Osteoblast (primary cell): ENCODE results near the gene MBD6. TPM values are rescaled to one million over a fixed set of nuclear protein-coding genes. Genes with fewer than 3 reads are reported as not detected.
"Not testable (repeated sequence)": the region's sequence is repeated elsewhere in the genome, so short reads cannot be mapped to it uniquely, and the experiment has no call there.

Source experiments
- DNase-seq: peaks from one replicate; pipeline ENCODE4 v3.0.0; 2011; ENCODE audit warnings: low spot score, mixed read lengths; ENCODE audit not compliant: insufficient read length; ENCODE audit errors: missing footprints
- H2AFZ ChIP-seq: 2 replicates; pipeline ENCODE4 v1.6.0; 2011; ENCODE audit warnings: mild to moderate bottlenecking, low read length
- H3K27ac ChIP-seq: 2 replicates; pipeline ENCODE4 v1.5.1; 2011; ENCODE audit warnings: mild to moderate bottlenecking, low read depth, low read length, moderate library complexity
- H3K27me3 ChIP-seq: 2 replicates; pipeline ENCODE4 v1.6.0; 2012; ENCODE audit warnings: mild to moderate bottlenecking, control low read depth, inconsistent platforms, low read length, moderate library complexity; ENCODE audit not compliant: insufficient read depth
- H3K36me3 ChIP-seq: 2 replicates; pipeline ENCODE4 v1.5.1; 2011; ENCODE audit warnings: mild to moderate bottlenecking, low read length, control low read depth, moderate library complexity; ENCODE audit not compliant: insufficient read depth
- H3K4me1 ChIP-seq: 2 replicates; pipeline ENCODE4 v1.5.1; 2011; ENCODE audit warnings: mild to moderate bottlenecking, low read length, control low read depth, moderate library complexity; ENCODE audit not compliant: insufficient read depth
- H3K4me2 ChIP-seq: 2 replicates; pipeline ENCODE4 v1.6.0; 2011; ENCODE audit warnings: mild to moderate bottlenecking, low read length; ENCODE audit not compliant: insufficient read depth
- H3K4me3 ChIP-seq: fragments of 200-600 bp; sonication (generic); 3 replicates; pipeline ENCODE4 v1.5.1; 2012; ENCODE audit warnings: mild to moderate bottlenecking, low read length, inconsistent platforms; ENCODE audit not compliant: insufficient read depth
- H3K79me2 ChIP-seq: 2 replicates; pipeline ENCODE4 v1.6.0; 2012; ENCODE audit warnings: mild to moderate bottlenecking, low read length, control low read depth, inconsistent platforms; ENCODE audit not compliant: insufficient read depth
- H3K9me3 ChIP-seq: 2 replicates; pipeline ENCODE4 v1.5.1; 2011; ENCODE audit warnings: low read depth, low read length, control low read depth
- H4K20me1 ChIP-seq: 2 replicates; pipeline ENCODE4 v1.6.0; 2012; ENCODE audit warnings: mild to moderate bottlenecking, low read length, control low read depth; ENCODE audit not compliant: insufficient read depth
- CTCF ChIP-seq: IDR thresholded peaks from 2 replicates; pipeline ENCODE4 v1.5.1; 2011; ENCODE audit warnings: mild to moderate bottlenecking, low read depth, low read length, moderate library complexity; ENCODE audit errors: extremely low read depth
- total RNA-seq: library from RNA; depleted of rRNA; stranded (reverse); fragments of >200 nt; gene quantifications from 2 replicates; pipeline ENCODE4 v1.2.3, GENCODE V29; 2012

The MBD6 gene
- total RNA-seq, 1 donor: 5.8 TPM

- H3K36me3 ChIP-seq: peaks cover 34% of the 10 kb centered on the region
- no peak for TF ChIP-seq CTCF
- H3K4me2 ChIP-seq: peak overlapping the region; percentile 87
- peak overlapping the region; percentile 94 for H3K4me3 ChIP-seq
- H2AFZ ChIP-seq: no peak overlapping the region
- no peak for DNase-seq
- peaks cover 42% of the 10 kb centered on the region for H3K79me2 ChIP-seq
- peaks cover 9% of the 10 kb centered on the region for H3K4me1 ChIP-seq
- peak overlapping the region; percentile 1 for H3K27ac ChIP-seq
- no peaks in the 10 kb centered on the region for H3K27me3 ChIP-seq
- H3K9me3 ChIP-seq: no peaks in the 10 kb centered on the region
- H4K20me1 ChIP-seq: peaks cover 12% of the 10 kb centered on the region
Measured at GRCh38 chr12:57489157-57489641, 33.4 kb upstream of the MBD6 start.

GRCh38 chr12:57490126-57490525, 32.5 kb upstream of the MBD6 start:
- Histone ChIP-seq H4K20me1 (peaks cover 12% of the 10 kb centered on the region), H3K4me1 (peaks cover 9% of the 10 kb centered on the region), H3K27ac (peak overlapping the region; percentile 1), H3K36me3 (peaks cover 34% of the 10 kb centered on the region), H3K79me2 (peaks cover 42% of the 10 kb centered on the region), H2AFZ (no peak overlapping the region), H3K9me3 (no peaks in the 10 kb centered on the region), H3K4me3 (no peak overlapping the region), H3K4me2 (no peak overlapping the region), H3K27me3 (no peaks in the 10 kb centered on the region)
- TF ChIP-seq CTCF: no peak
- no peak for DNase-seq

- Histone ChIP-seq H2AFZ (no peak overlapping the region), H3K27me3 (no peaks in the 10 kb centered on the region), H3K79me2 (peaks cover 42% of the 10 kb centered on the region), H4K20me1 (peaks cover 12% of the 10 kb centered on the region), H3K4me2 (no peak overlapping the region), H3K4me3 (no peak overlapping the region), H3K4me1 (peaks cover 9% of the 10 kb centered on the region), H3K27ac (no peak overlapping the region), H3K36me3 (peaks cover 37% of the 10 kb centered on the region), H3K9me3 (no peaks in the 10 kb centered on the region)
- peak; percentile 14 for TF ChIP-seq CTCF
- no peak for DNase-seq
Measured at GRCh38 chr12:57491393-57492280, 31.0 kb upstream of the MBD6 start.

GRCh38 chr12:57495051-57495701, 27.4 kb upstream of the MBD6 start:
- not testable (repeated sequence) for H3K4me2 ChIP-seq, DNase-seq
- H3K36me3 ChIP-seq: peaks cover 51% of the 10 kb centered on the region

More at GRCh38 chr12:57495051-57495701, 27.4 kb upstream of the MBD6 start:
- H3K79me2 ChIP-seq: peaks cover 18% of the 10 kb centered on the region
- not testable (repeated sequence) for H3K4me1 ChIP-seq, H4K20me1 ChIP-seq, H3K27ac ChIP-seq, H2AFZ ChIP-seq, H3K27me3 ChIP-seq, H3K9me3 ChIP-seq, H3K4me3 ChIP-seq
